Measurements from ENCODE around the gene LZTFL1.
A peak's percentile ranks its signal among the peaks of the same experiment; 100 is the strongest.

Gene LZTFL1

DNA sequence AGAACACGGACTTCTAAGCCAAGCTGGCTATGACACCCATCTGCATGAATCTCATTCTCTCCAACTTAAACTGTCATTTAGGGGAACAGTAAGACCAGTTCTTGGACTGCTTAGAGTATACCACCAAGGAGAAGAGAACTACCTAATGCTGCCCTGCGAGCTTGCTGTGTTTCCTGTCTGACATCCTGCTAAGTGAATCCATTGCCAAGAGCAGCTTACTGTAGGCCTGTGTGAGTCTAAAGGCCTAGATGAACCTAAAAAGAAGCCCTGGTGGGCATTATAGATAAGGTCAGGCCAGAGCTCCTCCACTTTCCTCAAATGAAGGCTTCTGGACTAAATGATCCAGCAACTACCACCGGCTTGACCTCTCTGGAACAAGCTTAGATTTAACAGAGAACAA lies 15.0 kb downstream of the LZTFL1 start:
- TF ChIP-seq, protein P1, sequence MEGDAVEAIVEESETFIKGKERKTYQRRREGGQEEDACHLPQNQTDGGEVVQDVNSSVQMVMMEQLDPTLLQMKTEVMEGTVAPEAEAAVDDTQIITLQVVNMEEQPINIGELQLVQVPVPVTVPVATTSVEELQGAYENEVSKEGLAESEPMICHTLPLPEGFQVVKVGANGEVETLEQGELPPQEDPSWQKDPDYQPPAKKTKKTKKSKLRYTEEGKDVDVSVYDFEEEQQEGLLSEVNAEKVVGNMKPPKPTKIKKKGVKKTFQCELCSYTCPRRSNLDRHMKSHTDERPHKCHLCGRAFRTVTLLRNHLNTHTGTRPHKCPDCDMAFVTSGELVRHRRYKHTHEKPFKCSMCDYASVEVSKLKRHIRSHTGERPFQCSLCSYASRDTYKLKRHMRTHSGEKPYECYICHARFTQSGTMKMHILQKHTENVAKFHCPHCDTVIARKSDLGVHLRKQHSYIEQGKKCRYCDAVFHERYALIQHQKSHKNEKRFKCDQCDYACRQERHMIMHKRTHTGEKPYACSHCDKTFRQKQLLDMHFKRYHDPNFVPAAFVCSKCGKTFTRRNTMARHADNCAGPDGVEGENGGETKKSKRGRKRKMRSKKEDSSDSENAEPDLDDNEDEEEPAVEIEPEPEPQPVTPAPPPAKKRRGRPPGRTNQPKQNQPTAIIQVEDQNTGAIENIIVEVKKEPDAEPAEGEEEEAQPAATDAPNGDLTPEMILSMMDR (conservative IDR thresholded peaks at IDR 0.05; ENCODE audit: low read length): no peak
- H3K4me3 ChIP-seq (ENCODE audit: low read length): no peak overlapping the region
- no peak for DNase-seq (ENCODE audit: low read depth)

DNA sequence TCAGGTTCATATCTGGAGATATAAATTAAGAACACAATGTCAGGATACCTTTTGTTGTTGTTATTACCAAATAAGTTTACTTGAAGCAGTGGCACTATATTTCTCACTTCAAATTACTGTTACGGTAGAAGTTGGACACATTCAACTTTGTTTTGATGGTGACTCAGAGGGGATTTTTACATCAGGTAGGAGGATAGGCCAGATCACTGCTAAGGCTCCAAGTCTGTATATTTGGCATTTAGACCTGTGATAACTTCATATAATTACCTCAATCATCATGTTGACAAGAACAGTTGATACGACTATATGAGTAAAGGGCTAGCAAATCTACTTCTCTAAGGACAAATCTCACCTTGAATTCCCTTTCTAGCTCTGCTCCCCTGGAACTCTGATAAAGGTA lies 15.6 kb downstream of the LZTFL1 start:
- TF ChIP-seq, protein P1 (conservative IDR thresholded peaks at IDR 0.05; ENCODE audit: low read length): no peak
- DNase-seq (ENCODE audit: low read depth): no peak
- H3K4me3 ChIP-seq (ENCODE audit: low read length): no peak overlapping the region

- H3K4me3 ChIP-seq (ENCODE audit: low read length): no peak overlapping the region
- no peak for DNase-seq (ENCODE audit: low read depth)
- TF ChIP-seq, protein P1 (conservative IDR thresholded peaks at IDR 0.05; ENCODE audit: low read length): no peak
These were observed 20.8 kb downstream of the LZTFL1 start for GRCh38 chr3:45821127-45821526.

GRCh38 chr3:45819543-45819942 lies 22.4 kb downstream of the LZTFL1 start:
- TF ChIP-seq, protein P1 (conservative IDR thresholded peaks at IDR 0.05; ENCODE audit: low read length): no peak
- peak; percentile 73 for DNase-seq (ENCODE audit: low read depth)
- no peak overlapping the region for H3K4me3 ChIP-seq (ENCODE audit: low read length)

DNA sequence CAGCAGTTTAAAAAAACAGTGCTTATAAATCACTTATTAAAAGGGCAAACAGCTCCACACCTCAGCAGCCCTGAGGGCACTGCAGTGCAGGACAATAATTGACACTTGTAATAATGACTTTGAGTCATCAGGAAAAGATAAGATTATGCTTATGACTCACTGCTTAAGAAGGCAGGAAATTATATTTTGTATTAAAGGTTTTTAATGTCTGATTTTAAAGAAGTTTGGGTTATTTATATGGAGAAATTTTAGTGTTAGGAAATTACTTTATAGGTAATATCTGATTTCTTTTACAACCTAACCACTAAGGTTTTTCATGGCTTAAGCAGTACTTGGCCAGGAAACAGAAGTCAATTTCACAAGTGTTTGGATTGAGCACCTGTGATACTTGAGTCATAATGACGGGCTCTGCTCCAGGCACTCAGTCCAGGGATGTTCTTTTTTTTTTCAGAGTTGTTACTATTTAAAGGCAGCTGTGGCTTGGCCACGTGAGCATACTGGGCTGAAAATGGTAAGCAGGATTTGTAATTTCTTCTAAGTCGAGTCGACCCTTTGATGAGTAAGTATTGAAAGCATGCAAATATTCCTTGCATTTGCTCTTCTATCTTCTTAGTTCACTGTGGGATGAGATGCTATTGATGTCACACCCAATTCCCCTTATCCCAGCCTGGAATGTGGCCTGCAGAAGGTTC lies 23.9 kb downstream of the LZTFL1 start:
- peak; percentile 95 for DNase-seq (ENCODE audit: low read depth)
- TF ChIP-seq, protein P1 (conservative IDR thresholded peaks at IDR 0.05; ENCODE audit: low read length): no peak
- no peak overlapping the region for H3K4me3 ChIP-seq (ENCODE audit: low read length)

DNA sequence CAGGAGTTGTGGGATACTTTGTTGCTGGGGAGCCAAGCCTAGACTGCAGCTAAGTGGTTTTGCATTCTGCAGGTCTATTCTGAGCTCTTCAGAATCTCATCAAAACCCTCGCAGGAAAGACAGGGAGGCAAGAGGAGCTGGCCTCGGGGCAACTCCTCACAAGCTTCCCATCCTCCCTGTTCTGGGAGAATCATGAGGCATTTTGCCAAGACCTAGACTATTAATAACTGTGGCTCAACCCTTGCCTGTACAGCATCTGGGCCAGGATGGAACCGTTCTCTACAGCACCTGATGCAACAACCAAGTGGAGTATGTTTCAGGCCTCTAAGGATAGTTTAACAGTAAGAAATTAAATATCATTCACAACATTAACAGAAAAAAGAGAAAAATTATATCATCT lies 25.4 kb downstream of the LZTFL1 start:
- TF ChIP-seq, protein P1 (conservative IDR thresholded peaks at IDR 0.05; ENCODE audit: low read length): no peak
- H3K4me3 ChIP-seq (ENCODE audit: low read length): no peak overlapping the region
- DNase-seq (ENCODE audit: low read depth): peak; percentile 9

- TF ChIP-seq, protein P1 (conservative IDR thresholded peaks at IDR 0.05; ENCODE audit: low read length): no peak
- DNase-seq (ENCODE audit: low read depth): no peak
- H3K4me3 ChIP-seq (ENCODE audit: low read length): no peak overlapping the region
These were observed 27.6 kb downstream of the LZTFL1 start for GRCh38 chr3:45814322-45814721.
